A375 (cell line): ENCODE results near the gene GLTPD2. TPM values are rescaled to one million over a fixed set of nuclear protein-coding genes. Genes with fewer than 3 reads are reported as not detected.

Experiments used
- total RNA-seq: library from RNA; depleted of rRNA; stranded (reverse); fragments of >200 nt; shearing (Covaris generic); gene quantifications from 2 replicates; pipeline ENCODE4 v1.2.3, GENCODE V29; 2014; rRNA removed

The GLTPD2 gene
- total RNA-seq = not detected in 2 replicates

GRCh38 chr17:4788807-4789700, at the start of gene GLTPD2:
Gene GLTPD2 (plus strand): TSS chr17:4788964. CDS start chr17:4789012, 48 bp downstream.

GRCh38 chr17:4739122-4740024, 49.4 kb upstream of the GLTPD2 start, which contains the start of the genes CXCL16 and ZMYND15:
Gene CXCL16 (minus strand): TSS chr17:4739928. CDS start chr17:4739339, 589 bp downstream.
Gene ZMYND15 (plus strand): TSS chr17:4739833. CDS start chr17:4740549, 716 bp downstream.

GRCh38 chr17:4771519-4772234, 17.1 kb upstream of the GLTPD2 start, which contains the start of gene TM4SF5:
Gene TM4SF5 (plus strand): TSS chr17:4771886. CDS start chr17:4771923, 37 bp downstream.

GRCh38 chr17:4786106-4786511, 2.7 kb upstream of the GLTPD2 start, which contains the start of gene VMO1:
Gene VMO1 (minus strand): TSS chr17:4786364. CDS start chr17:4786352, 12 bp downstream.

GRCh38 chr17:4802228-4802627, 13.5 kb downstream of the GLTPD2 start, which contains the start of gene C17orf114:
Gene C17orf114 (minus strand): TSS chr17:4802328.

GRCh38 chr17:4806777-4807604, 18.2 kb downstream of the GLTPD2 start, which contains the start of gene PLD2:
Gene PLD2 (plus strand): TSS chr17:4807152. CDS start chr17:4807773, 621 bp downstream.

GRCh38 chr17:4833178-4833940, 44.6 kb downstream of the GLTPD2 start, which contains the start of gene MINK1:
Gene MINK1 (plus strand): TSS chr17:4833340. CDS start chr17:4833584, 244 bp downstream.

Other genes starting within 250 kb of the GLTPD2 start
- gene MYBBP1A, start 233.6 kb upstream of the GLTPD2 start, total RNA-seq = 249 and 256 TPM in 2 replicates
- gene GGT6, start 228.4 kb upstream of the GLTPD2 start, total RNA-seq = not detected in 2 replicates
- 0.08 TPM in 1 of 2 replicates, not detected in the other for gene SMTNL2, start 204.4 kb upstream of the GLTPD2 start, total RNA-seq
- not detected in 2 replicates for gene ALOX15, start 147.3 kb upstream of the GLTPD2 start, total RNA-seq
- gene PELP1, start 84.8 kb upstream of the GLTPD2 start, total RNA-seq = 30.5 and 31.3 TPM in 2 replicates
- 26.7 and 34.7 TPM in 2 replicates for gene ARRB2, start 78.3 kb upstream of the GLTPD2 start, total RNA-seq
- gene MED11, start 57.5 kb upstream of the GLTPD2 start, total RNA-seq = 29.1 and 38.1 TPM in 2 replicates
- gene ZMYND15, start 49.1 kb upstream of the GLTPD2 start, total RNA-seq = 0.27 and 0.38 TPM in 2 replicates
- gene CXCL16, start 49.0 kb upstream of the GLTPD2 start, total RNA-seq = 4.0 and 4.1 TPM in 2 replicates
- not detected in 2 replicates for gene TM4SF5, start 17.1 kb upstream of the GLTPD2 start, total RNA-seq
- 0.26 TPM in 1 of 2 replicates, not detected in the other for gene VMO1, start 2.6 kb upstream of the GLTPD2 start, total RNA-seq
- gene PSMB6, start 7.2 kb downstream of the GLTPD2 start, total RNA-seq = 200 and 223 TPM in 2 replicates
- gene PLD2, start 18.2 kb downstream of the GLTPD2 start, total RNA-seq = 19.5 and 26.8 TPM in 2 replicates
- gene MINK1, start 44.4 kb downstream of the GLTPD2 start, total RNA-seq = 33.7 and 33.8 TPM in 2 replicates
- gene C17orf107, start 110.6 kb downstream of the GLTPD2 start, total RNA-seq = 0.45 and 0.53 TPM in 2 replicates
- 0.19 and 0.38 TPM in 2 replicates for gene CHRNE, start 114.1 kb downstream of the GLTPD2 start, total RNA-seq
- gene GP1BA, start 143.3 kb downstream of the GLTPD2 start, total RNA-seq = not detected in 2 replicates
- gene SLC25A11, start 151.1 kb downstream of the GLTPD2 start, total RNA-seq = 83.0 and 86.7 TPM in 2 replicates
- 43.8 and 50.1 TPM in 2 replicates for gene RNF167, start 151.3 kb downstream of the GLTPD2 start, total RNA-seq
- gene PFN1, start 159.6 kb downstream of the GLTPD2 start, total RNA-seq = 1,994 and 2,456 TPM in 2 replicates
- gene ENO3, start 162.2 kb downstream of the GLTPD2 start, total RNA-seq = 7.2 and 8.6 TPM in 2 replicates
- gene SPAG7, start 178.9 kb downstream of the GLTPD2 start, total RNA-seq = 90.5 and 106 TPM in 2 replicates
- 25.6 and 46.7 TPM in 2 replicates for gene CAMTA2, start 198.7 kb downstream of the GLTPD2 start, total RNA-seq
- gene INCA1, start 208.6 kb downstream of the GLTPD2 start, total RNA-seq = 0.72 TPM in 1 of 2 replicates, not detected in the other
- gene KIF1C, start 209.0 kb downstream of the GLTPD2 start, total RNA-seq = 39.6 and 46.3 TPM in 2 replicates
- not detected in 2 replicates for gene SLC52A1, start 246.5 kb downstream of the GLTPD2 start, total RNA-seq